ENCODE data around the gene PRCP.

The PRCP gene

GRCh38 chr11:82937554-82937953 is 37.3 kb upstream of the PRCP start:
- Histone ChIP-seq H3K4me3 (no peak overlapping the region), H3K27ac (no peak overlapping the region)
- no peak for DNase-seq (ENCODE audit: low spot score)
- TF ChIP-seq, protein P1, sequence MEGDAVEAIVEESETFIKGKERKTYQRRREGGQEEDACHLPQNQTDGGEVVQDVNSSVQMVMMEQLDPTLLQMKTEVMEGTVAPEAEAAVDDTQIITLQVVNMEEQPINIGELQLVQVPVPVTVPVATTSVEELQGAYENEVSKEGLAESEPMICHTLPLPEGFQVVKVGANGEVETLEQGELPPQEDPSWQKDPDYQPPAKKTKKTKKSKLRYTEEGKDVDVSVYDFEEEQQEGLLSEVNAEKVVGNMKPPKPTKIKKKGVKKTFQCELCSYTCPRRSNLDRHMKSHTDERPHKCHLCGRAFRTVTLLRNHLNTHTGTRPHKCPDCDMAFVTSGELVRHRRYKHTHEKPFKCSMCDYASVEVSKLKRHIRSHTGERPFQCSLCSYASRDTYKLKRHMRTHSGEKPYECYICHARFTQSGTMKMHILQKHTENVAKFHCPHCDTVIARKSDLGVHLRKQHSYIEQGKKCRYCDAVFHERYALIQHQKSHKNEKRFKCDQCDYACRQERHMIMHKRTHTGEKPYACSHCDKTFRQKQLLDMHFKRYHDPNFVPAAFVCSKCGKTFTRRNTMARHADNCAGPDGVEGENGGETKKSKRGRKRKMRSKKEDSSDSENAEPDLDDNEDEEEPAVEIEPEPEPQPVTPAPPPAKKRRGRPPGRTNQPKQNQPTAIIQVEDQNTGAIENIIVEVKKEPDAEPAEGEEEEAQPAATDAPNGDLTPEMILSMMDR (IDR thresholded peaks at IDR 0.05) = no peak

GRCh38 chr11:82936261-82936660 is 36.0 kb upstream of the PRCP start:
- no peak overlapping the region for H3K4me3 ChIP-seq
- DNase-seq (ENCODE audit: low spot score) = no peak
- no peak overlapping the region for H3K27ac ChIP-seq
- TF ChIP-seq, protein P1 (IDR thresholded peaks at IDR 0.05) = no peak

DNA sequence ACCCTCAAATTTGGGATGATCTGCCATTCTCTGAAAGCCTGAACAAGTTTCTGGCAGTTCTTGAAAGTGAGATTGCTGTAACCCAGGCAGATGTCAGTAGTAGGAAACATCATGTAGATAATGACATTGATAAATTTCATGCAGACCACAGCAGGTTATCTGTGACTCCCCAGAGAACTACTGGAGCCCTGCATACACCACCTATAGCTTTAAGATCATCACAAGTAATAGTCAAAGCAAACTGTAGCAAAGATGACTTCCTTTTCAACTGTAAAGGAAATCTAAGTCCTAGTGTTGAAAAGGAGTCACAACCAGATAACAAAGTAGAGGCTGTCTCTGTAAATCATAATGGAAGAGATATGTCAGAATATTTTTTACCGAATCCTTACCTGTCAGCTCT is 32.3 kb upstream of the PRCP start:
- H3K27ac ChIP-seq = no peak overlapping the region
- TF ChIP-seq, protein P1 (IDR thresholded peaks at IDR 0.05) = no peak
- H3K4me3 ChIP-seq = no peak overlapping the region
- DNase-seq (ENCODE audit: low spot score) = no peak

GRCh38 chr11:82930734-82931133 is 30.5 kb upstream of the PRCP start:
- H3K27ac ChIP-seq = no peak overlapping the region
- no peak overlapping the region for H3K4me3 ChIP-seq
- DNase-seq (ENCODE audit: low spot score) = no peak
- TF ChIP-seq, protein P1 (IDR thresholded peaks at IDR 0.05) = no peak

DNA sequence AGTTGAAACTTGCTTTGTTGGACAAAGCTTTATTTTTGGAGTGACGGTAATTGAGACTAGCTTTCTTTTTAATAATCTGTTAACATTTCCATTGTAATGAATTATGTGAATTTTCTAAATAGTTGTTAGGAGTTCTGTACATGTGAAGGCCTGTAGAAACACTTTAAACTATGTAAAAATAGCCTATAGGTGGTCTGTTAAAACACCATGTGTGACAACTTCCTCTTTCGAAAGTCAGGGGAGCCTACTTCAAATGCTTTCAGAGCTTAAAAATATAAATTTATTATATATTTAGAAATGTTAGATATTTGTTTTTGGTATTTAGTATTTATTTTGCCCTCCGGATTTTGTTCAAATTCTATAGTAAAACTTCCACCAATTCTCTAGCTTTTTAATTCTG is 30.0 kb upstream of the PRCP start:
- DNase-seq (ENCODE audit: low spot score) = no peak
- Histone ChIP-seq H3K4me3 (no peak overlapping the region), H3K27ac (no peak overlapping the region)
- TF ChIP-seq, protein P1 (IDR thresholded peaks at IDR 0.05) = no peak

GRCh38 chr11:82929121-82929520 is 28.9 kb upstream of the PRCP start:
- TF ChIP-seq, protein P1 (IDR thresholded peaks at IDR 0.05) = no peak
- H3K27ac ChIP-seq = no peak overlapping the region
- no peak overlapping the region for H3K4me3 ChIP-seq
- no peak for DNase-seq (ENCODE audit: low spot score)

DNA sequence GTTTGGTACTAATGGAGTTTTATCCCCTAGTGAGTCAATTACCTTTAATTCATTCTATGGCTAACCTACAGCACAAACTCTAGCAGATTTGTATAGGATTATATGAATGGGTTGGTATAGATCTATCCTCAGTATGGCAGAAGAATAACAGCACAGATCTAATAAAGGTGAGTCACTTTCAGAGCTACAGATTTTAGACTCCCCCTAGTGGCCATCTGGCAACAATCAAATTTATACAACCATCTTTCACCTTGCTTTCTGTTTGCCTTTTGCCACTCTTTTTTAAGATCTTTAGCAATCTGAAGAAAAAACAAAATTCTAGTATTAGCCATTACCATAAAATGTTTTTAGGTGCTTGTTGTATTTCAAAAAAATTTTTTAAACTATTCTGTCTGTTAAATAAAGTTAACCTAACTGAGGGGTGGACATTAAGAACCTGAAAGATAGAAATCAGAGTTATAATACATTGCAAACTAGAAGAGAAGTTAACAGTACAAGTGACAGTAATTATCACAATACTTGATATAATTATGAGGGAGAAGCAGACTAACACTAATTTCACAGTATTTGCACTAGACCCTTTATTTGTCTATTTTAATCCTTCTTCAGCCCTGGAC is 27.1 kb upstream of the PRCP start:
- TF ChIP-seq, protein P1 (IDR thresholded peaks at IDR 0.05) = peak; percentile 72
- Histone ChIP-seq H3K27ac (no peak overlapping the region), H3K4me3 (no peak overlapping the region)
- DNase-seq (ENCODE audit: low spot score) = no peak
